ENCODE results near the gene FAM114A1.
"Not testable (repeated sequence)": the region's sequence is repeated elsewhere in the genome, so short reads cannot be mapped to it uniquely, and the experiment has no call there.

The FAM114A1 gene

GRCh38 chr4:38904682-38905081 lies 37.1 kb downstream of the FAM114A1 start:
- FAIRE-seq: no peak

GRCh38 chr4:38905652-38906385 lies 38.2 kb downstream of the FAM114A1 start:
- no peak for FAIRE-seq

- FAIRE-seq: no peak
Observed at GRCh38 chr4:38907696-38908270, 40.2 kb downstream of the FAM114A1 start.

GRCh38 chr4:38909015-38909414 lies 41.4 kb downstream of the FAM114A1 start:
- FAIRE-seq: no peak

GRCh38 chr4:38911257-38911656 lies 43.7 kb downstream of the FAM114A1 start:
- FAIRE-seq: no peak

GRCh38 chr4:38914854-38915253 lies 47.2 kb downstream of the FAM114A1 start:
- FAIRE-seq: no peak

DNA sequence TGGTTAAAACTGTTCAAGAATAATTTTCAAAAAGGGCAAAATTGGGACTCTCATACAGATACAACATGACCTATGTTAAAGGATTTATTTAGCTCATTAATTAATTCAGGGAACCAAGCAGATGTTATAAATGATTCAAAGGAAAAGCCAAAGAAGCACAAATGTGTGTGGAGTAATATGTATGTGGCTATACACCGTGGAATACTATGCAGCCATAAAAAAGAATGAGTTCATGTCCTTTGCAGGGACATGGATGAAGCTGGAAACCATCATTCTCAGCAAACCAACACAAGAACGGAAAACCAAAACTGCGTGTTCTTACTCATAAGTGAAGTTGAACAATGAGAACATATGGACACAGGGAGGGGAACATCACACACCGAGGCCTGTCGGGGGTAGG lies 48.7 kb downstream of the FAM114A1 start:
- FAIRE-seq: not testable (repeated sequence)

- FAIRE-seq: no peak
Observed at GRCh38 chr4:38917481-38918025, 49.9 kb downstream of the FAM114A1 start.

DNA sequence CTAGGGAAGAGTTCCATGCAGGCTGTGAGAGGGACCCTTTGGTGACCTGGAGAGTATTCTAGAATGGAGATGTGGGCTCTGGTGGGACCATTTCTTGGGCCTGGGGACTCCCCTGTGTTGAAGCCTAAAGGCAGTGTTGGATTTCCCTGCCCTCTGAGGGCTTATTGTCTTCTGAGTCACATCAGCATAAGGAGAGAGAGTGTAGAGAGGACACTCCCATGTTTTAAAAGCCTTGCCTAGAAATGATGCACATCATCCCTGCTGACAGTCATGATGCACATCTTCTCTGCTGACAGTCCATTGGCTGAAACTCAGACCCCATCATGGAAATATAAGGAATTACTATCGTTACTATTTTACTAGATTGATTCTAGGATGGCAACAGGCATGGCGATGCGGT lies 51.9 kb downstream of the FAM114A1 start:
- FAIRE-seq: no peak

- FAIRE-seq: no peak
Observed at GRCh38 chr4:38920186-38920585, 52.6 kb downstream of the FAM114A1 start.

GRCh38 chr4:38920677-38921076 lies 53.1 kb downstream of the FAM114A1 start:
- FAIRE-seq: no peak

- no peak for FAIRE-seq
Observed at GRCh38 chr4:38921151-38921550, 53.5 kb downstream of the FAM114A1 start.

GRCh38 chr4:38923746-38924145 lies 56.1 kb downstream of the FAM114A1 start:
- FAIRE-seq: no peak

DNA sequence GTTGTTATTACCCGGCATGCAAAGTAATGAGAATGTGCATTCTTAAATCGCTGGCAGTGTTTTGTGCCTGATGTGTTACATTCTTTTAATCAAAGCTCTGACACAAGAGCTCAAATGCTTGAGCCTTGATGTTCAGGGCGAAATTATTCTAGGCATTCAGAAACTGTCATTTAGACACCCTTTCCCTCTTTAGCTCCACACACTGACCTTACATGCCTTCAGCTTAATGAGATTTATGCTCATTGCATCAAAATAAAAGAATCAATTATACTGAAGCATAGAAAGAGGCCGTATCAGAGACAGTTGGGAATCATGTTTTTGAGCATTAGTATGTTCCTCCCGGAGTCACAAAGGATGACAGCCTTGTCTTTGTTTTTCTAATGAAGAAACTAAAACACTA lies 56.7 kb downstream of the FAM114A1 start:
- FAIRE-seq: no peak

GRCh38 chr4:38925492-38926413 lies 58.1 kb downstream of the FAM114A1 start:
- no peak for FAIRE-seq

- no peak for FAIRE-seq
Observed at GRCh38 chr4:38926896-38927295, 59.3 kb downstream of the FAM114A1 start.

DNA sequence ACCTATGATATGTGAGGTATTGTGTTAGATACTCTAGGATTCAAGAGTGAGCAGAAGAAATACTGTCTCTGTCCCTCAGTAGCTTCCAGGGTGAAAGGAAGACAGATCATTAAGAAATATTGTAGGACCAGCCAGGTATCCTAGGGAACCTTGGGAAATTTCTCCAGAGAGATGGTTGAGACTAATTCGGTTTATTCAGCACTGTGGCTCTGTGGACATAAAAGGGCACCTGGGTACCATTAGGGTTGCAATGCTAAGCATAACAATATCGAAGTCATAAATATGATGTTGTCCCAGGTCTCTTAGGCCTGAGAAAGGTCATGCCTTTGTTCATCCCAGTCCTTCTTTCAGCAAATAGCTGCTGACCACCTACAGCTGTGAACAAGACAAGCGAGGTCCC lies 61.0 kb downstream of the FAM114A1 start:
- FAIRE-seq: no peak

DNA sequence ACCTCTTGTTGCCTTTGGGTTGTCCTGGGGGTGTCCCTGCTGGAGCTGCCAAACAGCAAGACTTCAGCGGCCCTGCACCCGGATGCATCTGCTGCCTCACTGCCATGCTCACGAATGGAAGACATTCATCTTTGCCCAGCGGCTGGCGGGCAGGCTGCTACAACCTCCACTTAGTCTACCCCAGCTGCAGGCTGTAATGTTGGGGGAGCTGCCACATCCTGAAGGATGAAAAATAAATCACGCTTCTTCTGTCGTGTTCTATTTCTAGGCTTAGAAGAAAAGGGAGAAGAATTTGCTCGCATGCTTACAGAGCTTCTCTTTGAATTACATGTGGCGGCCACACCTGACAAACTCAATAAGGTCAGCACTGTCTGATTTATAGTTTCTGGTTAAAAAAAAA lies 61.4 kb downstream of the FAM114A1 start:
- FAIRE-seq: no peak

- FAIRE-seq: no peak
Observed at GRCh38 chr4:38930204-38930603, 62.6 kb downstream of the FAM114A1 start.

DNA sequence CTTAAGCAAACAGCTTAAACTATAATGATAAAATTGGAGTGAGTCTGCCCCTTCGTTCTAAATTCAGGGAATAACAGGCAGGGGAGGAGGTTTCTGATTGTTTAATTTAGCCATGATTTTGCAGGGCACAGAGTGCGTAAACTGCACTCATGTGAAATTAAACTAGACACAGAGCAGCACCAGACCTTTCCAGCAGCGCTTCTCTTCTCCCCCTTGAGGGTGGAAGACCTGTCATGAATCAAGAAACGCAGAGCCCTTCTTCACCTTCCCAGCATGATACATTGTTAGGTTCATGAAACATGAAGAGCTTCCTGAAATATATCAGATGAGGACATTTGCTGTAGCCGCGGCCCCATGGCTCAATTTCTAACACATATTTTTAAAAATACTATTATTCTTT lies 63.1 kb downstream of the FAM114A1 start:
- FAIRE-seq: no peak

DNA sequence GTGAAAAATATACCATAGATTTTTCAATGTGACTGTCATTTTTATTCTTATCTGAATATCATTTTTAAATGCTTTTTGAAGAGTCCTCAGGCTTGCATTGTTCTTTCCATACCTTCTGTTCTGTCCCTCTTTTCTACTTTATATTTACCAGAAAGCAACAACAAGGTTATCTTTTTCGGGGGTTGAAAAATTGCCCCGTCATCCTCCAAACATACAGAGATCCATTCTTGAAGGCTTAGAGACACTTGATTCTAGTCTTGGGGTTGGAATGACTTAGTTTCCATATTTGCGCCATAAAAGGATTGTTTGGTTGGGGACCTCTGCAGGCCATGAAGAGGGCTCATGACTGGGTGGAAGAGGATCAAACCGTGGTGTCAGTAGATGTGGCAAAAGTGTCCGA lies 63.5 kb downstream of the FAM114A1 start:
- FAIRE-seq: no peak

DNA sequence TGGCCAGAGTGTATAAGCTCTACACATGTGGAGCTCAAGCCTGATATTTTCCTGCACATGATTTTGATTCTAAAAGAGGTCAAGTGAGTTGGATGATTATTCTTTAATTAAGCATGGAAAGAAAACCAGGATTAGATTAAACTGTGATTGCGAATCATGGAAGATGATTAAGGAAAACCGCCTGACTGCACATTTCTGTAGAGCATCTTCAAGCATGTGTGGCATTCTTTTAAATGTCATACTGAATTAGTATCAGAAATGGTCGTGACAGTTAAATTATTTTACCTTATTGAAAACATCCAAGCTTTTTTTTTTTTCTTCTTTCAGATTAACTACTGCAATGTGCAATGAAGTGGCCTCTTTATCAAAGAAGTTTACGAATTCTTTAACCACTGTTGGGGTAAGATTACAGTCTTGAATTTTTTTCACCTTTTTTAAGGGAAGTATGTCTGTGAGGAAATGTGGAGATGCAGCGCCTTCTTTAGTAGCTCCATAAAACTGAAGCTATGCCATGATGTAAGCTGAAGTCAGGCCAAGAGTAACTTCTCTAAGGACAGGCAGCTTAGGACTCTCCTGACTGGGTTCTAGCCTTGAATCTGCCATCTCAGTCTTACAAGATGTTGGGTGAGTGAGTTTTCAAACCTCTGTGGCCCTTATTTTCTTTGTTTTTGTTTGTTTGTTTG lies 67.9 kb downstream of the FAM114A1 start:
- FAIRE-seq: no peak

- FAIRE-seq: no peak
Observed at GRCh38 chr4:38939165-38939564, 71.6 kb downstream of the FAM114A1 start.
